Neural cell (in vitro differentiated cells): Measurements from ENCODE around the gene DRICH1. TPM values are rescaled to one million over a fixed set of nuclear protein-coding genes. Genes with fewer than 3 reads are reported as not detected.
"Not testable (repeated sequence)": the region's sequence is repeated elsewhere in the genome, so short reads cannot be mapped to it uniquely, and the experiment has no call there.

Experiments used
- H2AFZ ChIP-seq: fragments of 200-600, 300-800 bp; sonication (generic), shearing (Covaris generic); 2 replicates; pipeline ENCODE4 v1.6.0; 2014; ENCODE audit warnings: low read depth, mild to moderate bottlenecking, antibody characterized with exemption, low read length, moderate library complexity
- H3F3A ChIP-seq: fragments of 200-600 bp; shearing (Covaris generic); 2 replicates; pipeline ENCODE4 v1.6.1; 2016; ENCODE audit warnings: mild to moderate bottlenecking, moderate library complexity, mixed read lengths, antibody characterized with exemption, low read length; ENCODE audit not compliant: insufficient read depth, poor library complexity, severe bottlenecking
- H3K27ac ChIP-seq: fragments of 200-600, 300-800 bp; sonication (generic), shearing (Covaris generic); 2 replicates; pipeline ENCODE4 v1.5.1; 2014; ENCODE audit warnings: mild to moderate bottlenecking, low read length, moderate library complexity
- H3K27me3 ChIP-seq: fragments of 300-800, 200-600 bp; sonication (generic), shearing (Covaris generic); 2 replicates; pipeline ENCODE4 v1.6.0; 2014; ENCODE audit warnings: mild to moderate bottlenecking, low read depth, low read length, moderate library complexity; ENCODE audit not compliant: insufficient read depth
- H3K36me3 ChIP-seq: fragments of 300-800, 200-600 bp; sonication (generic), shearing (Covaris generic); 2 replicates; pipeline ENCODE4 v1.5.1; 2014; ENCODE audit warnings: mild to moderate bottlenecking, antibody characterized with exemption, low read length, moderate library complexity; ENCODE audit not compliant: insufficient read depth
- H3K4me2 ChIP-seq: fragments of 300-800, 200-600 bp; sonication (generic), shearing (Covaris generic); 2 replicates; pipeline ENCODE4 v1.6.0; 2014; ENCODE audit warnings: mild to moderate bottlenecking, low read length
- H3K4me3 ChIP-seq: fragments of 300-800, 200-600 bp; sonication (generic), shearing (Covaris generic); 2 replicates; pipeline ENCODE4 v1.5.1; 2014; ENCODE audit warnings: mild to moderate bottlenecking, low read length, moderate library complexity
- H3K79me2 ChIP-seq: fragments of 200-600 bp; shearing (Covaris generic); replicated peaks from 2 replicates; pipeline ENCODE4 v1.6.0; 2014; ENCODE audit warnings: mild to moderate bottlenecking, low read length, moderate library complexity; ENCODE audit not compliant: insufficient read depth
- H3K9ac ChIP-seq: fragments of 300-800, 200-600 bp; sonication (generic), shearing (Covaris generic); 2 replicates; pipeline ENCODE4 v1.6.1; 2016; ENCODE audit warnings: mild to moderate bottlenecking, low read length, mixed read lengths
- H3K9me2 ChIP-seq: fragments of 200-600 bp; shearing (Covaris generic); 2 replicates; pipeline ENCODE4 v1.6.1; 2016; ENCODE audit warnings: mild to moderate bottlenecking, low read length, mixed read lengths; ENCODE audit not compliant: insufficient read depth
- H3K9me3 ChIP-seq: fragments of 200-600, 300-800 bp; sonication (generic), shearing (Covaris generic); 2 replicates; pipeline ENCODE4 v1.6.1; 2016; ENCODE audit warnings: mild to moderate bottlenecking, mixed run types, low read length, moderate library complexity, mixed read lengths
- H4K20me1 ChIP-seq: fragments of 200-600 bp; shearing (Covaris generic); 2 replicates; pipeline ENCODE4 v1.6.1; 2016; ENCODE audit warnings: mild to moderate bottlenecking, mixed run types; ENCODE audit not compliant: insufficient read depth
- EP300 ChIP-seq: fragments of 450-650 bp; conservative IDR thresholded peaks from 2 replicates; pipeline ENCODE4 v1.6.1; 2014; ENCODE audit warnings: antibody characterized with exemption, mild to moderate bottlenecking, moderate library complexity; ENCODE audit not compliant: poor library complexity, severe bottlenecking
- EZH2 ChIP-seq: fragments of 200-600, 300-800 bp; shearing (Covaris generic), sonication (generic); IDR thresholded peaks from 2 replicates; pipeline ENCODE4 v1.6.1; 2014; ENCODE audit warnings: antibody characterized with exemption, low read length, borderline replicate concordance, mild to moderate bottlenecking; ENCODE audit not compliant: insufficient read depth, poor library complexity, severe bottlenecking
- MXI1 ChIP-seq: fragments of 450-650 bp; conservative IDR thresholded peaks from 2 replicates; pipeline ENCODE4 v1.6.1; 2014; ENCODE audit warnings: antibody characterized with exemption, mild to moderate bottlenecking; ENCODE audit not compliant: poor library complexity, severe bottlenecking
- POLR2AphosphoS5 ChIP-seq: IDR thresholded peaks from 2 replicates; pipeline ENCODE4 v1.6.1; 2012
- RAD21 ChIP-seq: fragments of 450-650 bp; conservative IDR thresholded peaks from 2 replicates; pipeline ENCODE4 v1.6.1; 2014; ENCODE audit warnings: antibody characterized with exemption, mild to moderate bottlenecking, moderate library complexity
- SMC3 ChIP-seq: fragments of 450-650 bp; conservative IDR thresholded peaks from 2 replicates; pipeline ENCODE4 v1.6.1; 2014; ENCODE audit warnings: antibody characterized with exemption, mild to moderate bottlenecking, moderate library complexity; ENCODE audit not compliant: poor library complexity
- TAF1 ChIP-seq: IDR thresholded peaks from 2 replicates; pipeline ENCODE4 v1.6.1; 2012; ENCODE audit warnings: low read depth
- polyA plus RNA-seq: library from polyadenylated mRNA; depleted of rRNA; stranded (reverse); fragments of >200 nt; gene quantifications from 2 replicates; pipeline ENCODE4 v1.2.3, GENCODE V29; 2014
- TF ChIP-seq, protein P1 (sequence below): IDR thresholded peaks from 2 replicates; pipeline ENCODE4 v1.6.1; 2012; ENCODE audit warnings: borderline replicate concordance
- TF ChIP-seq, protein P2 (sequence below): fragments of 450-650 bp; IDR thresholded peaks from 2 replicates; pipeline ENCODE4 v1.5.1; 2014; ENCODE audit warnings: antibody characterized with exemption, mild to moderate bottlenecking, moderate library complexity; ENCODE audit not compliant: poor library complexity, severe bottlenecking

Gene DRICH1
- polyA plus RNA-seq, 1 donor from 2014 or later: 0.48 TPM

DNA sequence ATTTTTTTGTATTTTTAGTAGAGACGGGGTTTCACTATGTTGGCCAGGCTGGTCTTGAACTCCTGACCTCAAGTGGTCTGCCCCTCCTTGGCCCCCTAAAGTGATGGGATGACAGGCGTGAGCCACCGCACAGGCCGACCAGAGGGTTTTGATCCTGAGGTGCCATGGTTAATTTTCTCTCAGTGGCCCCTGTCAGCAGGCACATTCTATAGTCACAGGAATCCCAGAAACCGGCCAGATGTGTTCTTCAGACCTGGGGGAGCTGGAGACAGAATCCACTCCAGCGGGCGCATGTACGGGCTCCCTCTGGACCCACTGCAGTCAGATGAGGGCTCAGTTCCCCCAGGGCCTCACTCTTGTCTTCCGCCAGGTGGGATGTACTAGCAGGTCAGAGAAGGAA, 69.0 kb downstream of the DRICH1 start:
- Histone ChIP-seq H3K9me3 (no peaks in the 10 kb centered on the region), H2AFZ (no peak overlapping the region), H3K9me2 (no peaks in the 10 kb centered on the region), H4K20me1 (no peaks in the 10 kb centered on the region), H3K79me2 (no peaks in the 10 kb centered on the region), H3K4me3 (no peak overlapping the region), H3K36me3 (no peaks in the 10 kb centered on the region), H3K9ac (no peak overlapping the region), H3K27ac (no peak overlapping the region), H3F3A (no peaks in the 10 kb centered on the region), H3K4me2 (no peak overlapping the region), H3K27me3 (peaks cover 7% of the 10 kb centered on the region)
- TF ChIP-seq POLR2AphosphoS5 (no peak), SMC3 (no peak), EP300 (no peak), TAF1 (no peak)
- TF ChIP-seq, protein P1, sequence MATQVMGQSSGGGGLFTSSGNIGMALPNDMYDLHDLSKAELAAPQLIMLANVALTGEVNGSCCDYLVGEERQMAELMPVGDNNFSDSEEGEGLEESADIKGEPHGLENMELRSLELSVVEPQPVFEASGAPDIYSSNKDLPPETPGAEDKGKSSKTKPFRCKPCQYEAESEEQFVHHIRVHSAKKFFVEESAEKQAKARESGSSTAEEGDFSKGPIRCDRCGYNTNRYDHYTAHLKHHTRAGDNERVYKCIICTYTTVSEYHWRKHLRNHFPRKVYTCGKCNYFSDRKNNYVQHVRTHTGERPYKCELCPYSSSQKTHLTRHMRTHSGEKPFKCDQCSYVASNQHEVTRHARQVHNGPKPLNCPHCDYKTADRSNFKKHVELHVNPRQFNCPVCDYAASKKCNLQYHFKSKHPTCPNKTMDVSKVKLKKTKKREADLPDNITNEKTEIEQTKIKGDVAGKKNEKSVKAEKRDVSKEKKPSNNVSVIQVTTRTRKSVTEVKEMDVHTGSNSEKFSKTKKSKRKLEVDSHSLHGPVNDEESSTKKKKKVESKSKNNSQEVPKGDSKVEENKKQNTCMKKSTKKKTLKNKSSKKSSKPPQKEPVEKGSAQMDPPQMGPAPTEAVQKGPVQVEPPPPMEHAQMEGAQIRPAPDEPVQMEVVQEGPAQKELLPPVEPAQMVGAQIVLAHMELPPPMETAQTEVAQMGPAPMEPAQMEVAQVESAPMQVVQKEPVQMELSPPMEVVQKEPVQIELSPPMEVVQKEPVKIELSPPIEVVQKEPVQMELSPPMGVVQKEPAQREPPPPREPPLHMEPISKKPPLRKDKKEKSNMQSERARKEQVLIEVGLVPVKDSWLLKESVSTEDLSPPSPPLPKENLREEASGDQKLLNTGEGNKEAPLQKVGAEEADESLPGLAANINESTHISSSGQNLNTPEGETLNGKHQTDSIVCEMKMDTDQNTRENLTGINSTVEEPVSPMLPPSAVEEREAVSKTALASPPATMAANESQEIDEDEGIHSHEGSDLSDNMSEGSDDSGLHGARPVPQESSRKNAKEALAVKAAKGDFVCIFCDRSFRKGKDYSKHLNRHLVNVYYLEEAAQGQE: no peak
- TF ChIP-seq, protein P2, sequence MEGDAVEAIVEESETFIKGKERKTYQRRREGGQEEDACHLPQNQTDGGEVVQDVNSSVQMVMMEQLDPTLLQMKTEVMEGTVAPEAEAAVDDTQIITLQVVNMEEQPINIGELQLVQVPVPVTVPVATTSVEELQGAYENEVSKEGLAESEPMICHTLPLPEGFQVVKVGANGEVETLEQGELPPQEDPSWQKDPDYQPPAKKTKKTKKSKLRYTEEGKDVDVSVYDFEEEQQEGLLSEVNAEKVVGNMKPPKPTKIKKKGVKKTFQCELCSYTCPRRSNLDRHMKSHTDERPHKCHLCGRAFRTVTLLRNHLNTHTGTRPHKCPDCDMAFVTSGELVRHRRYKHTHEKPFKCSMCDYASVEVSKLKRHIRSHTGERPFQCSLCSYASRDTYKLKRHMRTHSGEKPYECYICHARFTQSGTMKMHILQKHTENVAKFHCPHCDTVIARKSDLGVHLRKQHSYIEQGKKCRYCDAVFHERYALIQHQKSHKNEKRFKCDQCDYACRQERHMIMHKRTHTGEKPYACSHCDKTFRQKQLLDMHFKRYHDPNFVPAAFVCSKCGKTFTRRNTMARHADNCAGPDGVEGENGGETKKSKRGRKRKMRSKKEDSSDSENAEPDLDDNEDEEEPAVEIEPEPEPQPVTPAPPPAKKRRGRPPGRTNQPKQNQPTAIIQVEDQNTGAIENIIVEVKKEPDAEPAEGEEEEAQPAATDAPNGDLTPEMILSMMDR: no peak

DNA sequence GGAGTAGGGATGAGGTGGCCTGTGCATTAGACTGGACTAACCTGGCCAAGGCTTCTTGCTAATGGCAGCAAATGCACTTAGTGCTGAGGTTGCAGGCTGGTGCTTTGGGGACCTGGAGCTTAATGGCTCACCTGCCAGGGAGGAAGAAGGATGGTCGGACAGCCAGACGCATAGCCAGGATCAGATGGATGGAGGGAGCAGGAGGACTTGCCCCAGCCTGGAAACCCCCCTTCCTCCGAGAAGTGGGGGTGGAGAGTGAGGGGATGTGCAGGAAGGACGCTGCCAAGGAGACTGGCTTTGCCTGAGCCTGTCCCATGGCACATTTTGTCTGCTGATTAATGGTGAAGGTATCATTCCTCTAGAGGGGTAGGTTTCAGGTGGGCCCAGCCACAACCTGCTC, 69.9 kb downstream of the DRICH1 start:
- TF ChIP-seq, protein P2: no peak
- no peak for TF ChIP-seq EZH2
- TF ChIP-seq MXI1: no peak
- TF ChIP-seq, protein P1: no peak
- TF ChIP-seq EP300: no peak
- no peak for TF ChIP-seq TAF1
- TF ChIP-seq POLR2AphosphoS5: no peak
- no peak for TF ChIP-seq SMC3
- TF ChIP-seq RAD21: no peak
- H3K4me2 ChIP-seq: no peak overlapping the region
- H3K79me2 ChIP-seq: no peaks in the 10 kb centered on the region
- no peaks in the 10 kb centered on the region for H4K20me1 ChIP-seq
- H3K4me3 ChIP-seq: no peak overlapping the region
- H3K9me3 ChIP-seq: no peaks in the 10 kb centered on the region
- H3K9me2 ChIP-seq: no peaks in the 10 kb centered on the region
- no peak overlapping the region for H3K27ac ChIP-seq
- H3K27me3 ChIP-seq: peaks cover 7% of the 10 kb centered on the region
- no peak overlapping the region for H3K9ac ChIP-seq
- no peaks in the 10 kb centered on the region for H3F3A ChIP-seq
- H3K36me3 ChIP-seq: no peaks in the 10 kb centered on the region
- H2AFZ ChIP-seq: no peak overlapping the region

DNA sequence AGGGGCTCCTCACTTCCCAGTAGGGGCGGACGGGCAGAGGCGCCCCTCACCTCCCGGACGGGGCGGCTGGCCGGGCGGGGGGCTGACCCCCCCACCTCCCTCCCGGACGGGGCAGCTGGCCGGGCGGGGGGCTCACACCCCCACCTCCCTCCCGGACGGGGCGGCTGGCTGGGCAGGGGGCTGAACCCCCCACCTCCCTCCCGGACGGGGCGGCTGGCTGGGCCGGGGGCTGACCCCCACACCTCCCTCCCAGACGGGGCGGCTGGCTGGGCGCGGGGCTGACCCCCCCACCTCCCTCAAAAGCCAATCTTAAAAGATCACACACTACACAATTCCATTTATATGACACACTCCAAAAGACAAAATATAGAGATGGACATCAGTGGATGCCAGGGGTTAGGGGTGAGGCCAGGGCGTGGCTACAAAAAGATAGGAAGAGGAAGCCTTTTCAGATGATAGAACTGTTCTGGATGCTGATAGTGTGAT, 71.1 kb downstream of the DRICH1 start:
- not testable (repeated sequence) for H3K27me3 ChIP-seq, H3K9me3 ChIP-seq, H3K9ac ChIP-seq, H3K79me2 ChIP-seq, H3K9me2 ChIP-seq, H3K4me2 ChIP-seq, H4K20me1 ChIP-seq, H3K4me3 ChIP-seq, H3K36me3 ChIP-seq, H3K27ac ChIP-seq, H2AFZ ChIP-seq, H3F3A ChIP-seq
